Glomerular visceral epithelial cell (primary cell): ENCODE data around the gene MRPS34.
"Not testable (repeated sequence)": the region's sequence is repeated elsewhere in the genome, so short reads cannot be mapped to it uniquely, and the experiment has no call there.

ENCODE experiments used
- DNase-seq: peaks from one replicate; pipeline ENCODE4 v3.0.0-alpha.2; 2016; ENCODE audit errors: extremely low spot score

The MRPS34 gene

GRCh38 chr16:1772908-1773702, at the start of gene MRPS34:
MRPS34 (minus strand) TSS chr16:1773134; CDS start chr16:1773119, 15 bp downstream.
- peak; percentile 82 for DNase-seq

GRCh38 chr16:1821861-1822611, 49.1 kb upstream of the MRPS34 start:
- DNase-seq: no peak

GRCh38 chr16:1820946-1821290, 48.0 kb upstream of the MRPS34 start:
- DNase-seq: no peak

GRCh38 chr16:1820096-1820945, 47.4 kb upstream of the MRPS34 start:
- no peak for DNase-seq

GRCh38 chr16:1819611-1820010, 46.7 kb upstream of the MRPS34 start:
- no peak for DNase-seq

- no peak for DNase-seq
Measured at GRCh38 chr16:1818873-1819525, 46.1 kb upstream of the MRPS34 start.

GRCh38 chr16:1818204-1818872, 45.4 kb upstream of the MRPS34 start:
- DNase-seq: no peak

- no peak for DNase-seq
Measured at GRCh38 chr16:1817716-1818115, 44.8 kb upstream of the MRPS34 start.

GRCh38 chr16:1817276-1817589, 44.3 kb upstream of the MRPS34 start:
- DNase-seq: no peak

- no peak for DNase-seq
Measured at GRCh38 chr16:1816396-1817275, 43.7 kb upstream of the MRPS34 start.

GRCh38 chr16:1815461-1815860, 42.5 kb upstream of the MRPS34 start:
- DNase-seq: no peak

- DNase-seq: no peak
Measured at GRCh38 chr16:1812732-1813163, 39.8 kb upstream of the MRPS34 start.

GRCh38 chr16:1810536-1810935, 37.6 kb upstream of the MRPS34 start:
- DNase-seq: no peak

- no peak for DNase-seq
Measured at GRCh38 chr16:1810106-1810505, 37.2 kb upstream of the MRPS34 start.

- DNase-seq: no peak
Measured at GRCh38 chr16:1809281-1809801, 36.4 kb upstream of the MRPS34 start.

GRCh38 chr16:1808691-1809090, 35.8 kb upstream of the MRPS34 start:
- DNase-seq: no peak

- no peak for DNase-seq
Measured at GRCh38 chr16:1807626-1808025, 34.7 kb upstream of the MRPS34 start.

GRCh38 chr16:1800701-1801100, 27.8 kb upstream of the MRPS34 start:
- no peak for DNase-seq

- DNase-seq: not testable (repeated sequence)
Measured at GRCh38 chr16:1799263-1799662, 26.3 kb upstream of the MRPS34 start.
